Colonic mucosa (tissue), 4 donors: Measurements from ENCODE around the gene FXN. TPM values are rescaled to one million over a fixed set of nuclear protein-coding genes. Genes with fewer than 3 reads are reported as not detected.

Experiments used
- DNase-seq: peaks from one replicate; pipeline ENCODE4 v3.0.0-alpha.2; 2020
- H3K27ac ChIP-seq: fragments of 200-600 bp; one replicate; pipeline ENCODE4 v1.8.0; 2021
- H3K27me3 ChIP-seq: fragments of 200-600 bp; one replicate; pipeline ENCODE4 v1.8.0; 2021
- H3K36me3 ChIP-seq: fragments of 200-600 bp; one replicate; pipeline ENCODE4 v1.8.0; 2021
- H3K4me1 ChIP-seq: fragments of 200-600 bp; one replicate; pipeline ENCODE4 v1.8.0; 2021; ENCODE audit warnings: mild to moderate bottlenecking
- H3K4me3 ChIP-seq: fragments of 200-600 bp; one replicate; pipeline ENCODE4 v1.8.0; 2021
- H3K9ac ChIP-seq, 2 donors: one replicate each; pipeline ENCODE4 v1.7.0; 2013; ENCODE audit warnings: control low read depth in 2 of 2, low read depth in 2 of 2, low read length in 2 of 2
- H3K9me3 ChIP-seq: fragments of 200-600 bp; one replicate; pipeline ENCODE4 v1.8.0; 2021
- intact Hi-C: fragments of 100-400 bp; cut with DNase I; formaldehyde crosslinking; loops from one replicate; pipeline ENCODE4 v1.14.1; 2022
- total RNA-seq, 2 donors: library from RNA; stranded (reverse); fragmentation: NEBNext Ultra II Directional in 1 of 2; extraction: Animal tissue kit (Norgen Biotek cat#: 25700) in 1 of 2; gene quantifications; one replicate each; pipeline ENCODE4 v1.2.1, GENCODE V29; 2021
- TF ChIP-seq, protein P1 (sequence below): fragments of 200-600 bp; IDR thresholded peaks from one replicate; pipeline ENCODE4 v1.8.0; 2022; ENCODE audit warnings: antibody characterized with exemption, mild to moderate bottlenecking
- donor health status: healthy.
- donor health status: DM: no; HTN: no; CAD: no.
- donor health status: DM: no; HTN: no; CAD: no.

Gene FXN
- total RNA-seq, 2 donors from 2014 or later: 9.7 to 16.9 TPM

DNA sequence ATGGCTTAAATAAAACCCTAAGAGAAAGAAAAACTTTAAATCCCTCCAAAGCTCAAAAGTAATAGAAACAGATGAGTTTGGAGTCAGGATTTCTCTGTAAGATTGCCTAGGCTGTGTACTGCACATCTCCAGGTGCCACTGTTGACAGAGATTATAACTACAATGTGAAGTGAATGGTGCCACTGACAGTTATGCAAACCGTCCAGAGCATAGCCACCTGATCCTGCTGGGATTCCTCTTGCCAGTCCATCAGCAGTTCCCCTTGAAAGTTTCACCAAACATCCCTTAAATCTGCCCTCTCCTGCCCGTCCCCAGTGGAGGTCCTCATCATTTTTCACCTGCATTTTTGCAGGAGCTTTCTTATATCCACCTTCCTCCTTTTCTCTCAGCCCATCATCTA lies 42.5 kb downstream of the FXN start:
- H3K36me3 ChIP-seq: no peaks in the 10 kb centered on the region

DNA sequence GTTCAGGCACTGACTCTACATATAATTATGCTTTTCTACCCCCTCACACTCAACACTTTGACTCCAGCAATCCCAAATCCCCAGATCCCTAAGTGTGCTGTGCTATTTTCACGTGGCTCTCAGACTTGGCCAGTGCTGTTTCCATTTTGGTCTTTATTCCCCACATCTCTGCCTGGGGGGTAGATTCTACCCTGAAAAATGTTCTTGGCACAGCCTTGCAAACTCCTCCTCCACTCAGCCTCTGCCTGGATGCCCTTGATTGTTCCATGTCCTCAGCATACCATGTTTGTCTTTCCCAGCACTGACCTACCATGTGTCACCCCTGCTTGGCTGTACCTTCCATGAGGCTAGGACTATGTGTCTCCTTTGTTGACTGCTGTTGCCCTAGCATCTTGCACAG lies 43.0 kb downstream of the FXN start:
- TF ChIP-seq, protein P1, sequence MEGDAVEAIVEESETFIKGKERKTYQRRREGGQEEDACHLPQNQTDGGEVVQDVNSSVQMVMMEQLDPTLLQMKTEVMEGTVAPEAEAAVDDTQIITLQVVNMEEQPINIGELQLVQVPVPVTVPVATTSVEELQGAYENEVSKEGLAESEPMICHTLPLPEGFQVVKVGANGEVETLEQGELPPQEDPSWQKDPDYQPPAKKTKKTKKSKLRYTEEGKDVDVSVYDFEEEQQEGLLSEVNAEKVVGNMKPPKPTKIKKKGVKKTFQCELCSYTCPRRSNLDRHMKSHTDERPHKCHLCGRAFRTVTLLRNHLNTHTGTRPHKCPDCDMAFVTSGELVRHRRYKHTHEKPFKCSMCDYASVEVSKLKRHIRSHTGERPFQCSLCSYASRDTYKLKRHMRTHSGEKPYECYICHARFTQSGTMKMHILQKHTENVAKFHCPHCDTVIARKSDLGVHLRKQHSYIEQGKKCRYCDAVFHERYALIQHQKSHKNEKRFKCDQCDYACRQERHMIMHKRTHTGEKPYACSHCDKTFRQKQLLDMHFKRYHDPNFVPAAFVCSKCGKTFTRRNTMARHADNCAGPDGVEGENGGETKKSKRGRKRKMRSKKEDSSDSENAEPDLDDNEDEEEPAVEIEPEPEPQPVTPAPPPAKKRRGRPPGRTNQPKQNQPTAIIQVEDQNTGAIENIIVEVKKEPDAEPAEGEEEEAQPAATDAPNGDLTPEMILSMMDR: no peak
- Histone ChIP-seq H3K36me3 (no peaks in the 10 kb centered on the region), H3K4me1 (no peaks in the 10 kb centered on the region), H3K27ac (no peak overlapping the region), H3K9ac (no peak overlapping the region), H3K9me3 (no peaks in the 10 kb centered on the region), H3K4me3 (no peak overlapping the region), H3K27me3 (no peaks in the 10 kb centered on the region)
- intact Hi-C loops: no loop called here
- DNase-seq: no peak

More for the DNA sequence above, 42.5 kb downstream of the FXN start:
- TF ChIP-seq, protein P1: no peak
- no peak for DNase-seq
- Histone ChIP-seq H3K9me3 (no peaks in the 10 kb centered on the region), H3K27ac (no peak overlapping the region), H3K27me3 (no peaks in the 10 kb centered on the region), H3K9ac (no peak overlapping the region), H3K4me3 (no peak overlapping the region), H3K4me1 (no peaks in the 10 kb centered on the region)
- intact Hi-C loops: no loop called here

DNA sequence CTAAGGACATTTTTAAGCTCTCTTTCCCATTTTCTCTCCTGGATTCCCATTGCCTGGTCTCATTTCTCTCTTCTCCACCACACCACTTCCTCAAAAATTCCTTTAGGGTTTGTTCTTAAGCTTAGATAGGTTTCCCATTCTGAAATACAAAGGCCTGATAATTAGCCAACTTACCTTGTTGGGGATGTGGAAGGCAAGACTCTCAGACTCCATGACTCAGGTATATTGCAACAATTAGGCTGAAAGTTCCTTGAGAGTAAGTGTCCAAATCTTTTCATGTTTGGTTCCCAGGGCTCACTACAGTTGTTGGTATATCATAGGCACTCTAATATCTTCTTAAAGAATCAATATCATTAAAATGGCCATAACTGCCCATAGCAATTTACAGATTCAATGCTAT lies 43.6 kb downstream of the FXN start:
- Histone ChIP-seq H3K27me3 (no peaks in the 10 kb centered on the region), H3K27ac (no peak overlapping the region), H3K4me1 (no peaks in the 10 kb centered on the region), H3K36me3 (no peaks in the 10 kb centered on the region), H3K9me3 (no peaks in the 10 kb centered on the region), H3K4me3 (no peak overlapping the region), H3K9ac (no peak overlapping the region)
- intact Hi-C loops: no loop called here
- TF ChIP-seq, protein P1: no peak
- DNase-seq: no peak

DNA sequence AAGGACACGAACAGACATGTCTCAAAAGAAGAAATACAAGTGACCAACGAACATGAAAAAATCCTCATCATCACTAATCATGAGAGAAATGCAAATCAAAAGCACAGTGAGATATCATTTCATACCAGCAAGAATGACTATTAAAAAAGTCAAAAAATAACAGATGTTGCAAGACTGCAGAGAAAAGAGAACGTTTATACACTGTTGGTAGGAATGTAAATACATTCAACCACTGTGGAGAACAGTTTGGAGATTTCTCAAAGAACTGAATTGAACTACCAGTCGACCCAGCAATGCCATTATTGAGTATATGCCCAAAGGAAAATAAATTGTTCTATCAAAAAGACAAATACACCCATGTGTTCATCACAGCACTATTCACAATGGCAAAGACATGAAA lies 45.7 kb downstream of the FXN start:
- Histone ChIP-seq H3K9me3 (no peaks in the 10 kb centered on the region), H3K27me3 (no peaks in the 10 kb centered on the region), H3K9ac (no peak overlapping the region), H3K27ac (no peak overlapping the region), H3K4me3 (no peak overlapping the region), H3K36me3 (no peaks in the 10 kb centered on the region), H3K4me1 (no peaks in the 10 kb centered on the region)
- TF ChIP-seq, protein P1: no peak
- no peak for DNase-seq
- intact Hi-C loops: no loop called here

DNA sequence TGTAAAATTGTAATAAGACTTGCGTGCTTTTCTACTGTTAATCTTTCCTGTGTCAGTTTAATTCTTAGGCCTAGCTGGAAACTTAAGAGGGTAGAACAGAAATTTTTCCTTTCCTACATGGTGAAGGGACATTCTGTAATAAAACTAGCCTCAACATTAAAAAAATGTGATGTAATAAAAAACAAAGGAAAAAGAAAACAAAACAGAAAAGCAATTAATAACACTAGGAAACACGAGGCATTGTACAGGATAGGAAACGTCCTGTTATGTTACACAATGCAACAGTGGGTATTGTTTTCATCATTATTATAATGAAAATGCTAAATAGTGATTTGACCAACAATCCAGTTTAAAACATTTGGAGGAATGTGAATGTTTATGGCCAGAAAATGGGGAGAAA lies 47.8 kb downstream of the FXN start:
- intact Hi-C loops: no loop called here
- Histone ChIP-seq H3K27me3 (no peaks in the 10 kb centered on the region), H3K27ac (no peak overlapping the region), H3K36me3 (no peaks in the 10 kb centered on the region), H3K9ac (no peak overlapping the region), H3K4me3 (no peak overlapping the region), H3K4me1 (no peaks in the 10 kb centered on the region), H3K9me3 (no peaks in the 10 kb centered on the region)
- TF ChIP-seq, protein P1: no peak
- no peak for DNase-seq
